NCI-H128 (cell line): Measurements from ENCODE around the gene TEX35.

Experiments
- DNase-seq: peaks from one replicate; lab custom pipeline; 2025; ENCODE audit not compliant: unreplicated experiment; lab: John Stamatoyannopoulos, UW

The TEX35 gene

DNA sequence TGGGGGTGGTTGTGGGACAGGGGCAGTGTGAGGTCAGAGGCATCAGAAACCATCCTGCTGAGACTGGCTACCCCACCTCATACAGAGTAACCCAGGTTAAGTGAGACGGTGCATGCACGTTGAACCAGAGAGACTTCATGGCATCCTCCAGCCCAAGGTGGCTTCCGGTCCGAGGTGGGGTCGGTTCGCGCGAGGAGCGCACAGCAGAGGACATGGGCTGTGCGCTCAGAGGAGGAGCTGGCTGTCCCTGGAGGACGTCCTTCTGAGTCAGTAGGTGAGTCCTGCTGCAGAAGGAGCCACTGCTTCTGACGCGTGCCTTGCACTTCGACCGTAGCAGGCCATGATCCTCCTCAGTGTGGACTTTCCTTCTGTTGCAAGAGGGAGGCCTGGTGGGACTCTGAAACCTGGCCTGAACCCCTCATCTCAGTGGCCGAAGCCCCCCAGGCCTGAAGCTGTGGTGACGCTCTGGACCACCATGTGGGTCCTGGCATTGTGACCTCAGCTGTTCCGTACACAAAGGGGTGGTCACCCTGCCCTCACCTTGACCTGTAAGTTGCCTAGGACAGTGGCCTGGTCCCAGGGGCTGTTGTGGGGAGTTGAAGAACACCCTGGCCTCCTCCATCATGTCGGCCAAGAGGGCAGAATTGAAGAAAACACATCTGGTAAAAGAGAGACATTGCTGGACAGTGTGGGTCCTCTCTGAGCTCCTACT is at the start of gene TEX35:
TEX35 (plus strand) TSS at position 544 of the 712 bp plus-strand sequence; CDS start at position 624, 80 bp downstream.
- DNase-seq: no peak

DNA sequence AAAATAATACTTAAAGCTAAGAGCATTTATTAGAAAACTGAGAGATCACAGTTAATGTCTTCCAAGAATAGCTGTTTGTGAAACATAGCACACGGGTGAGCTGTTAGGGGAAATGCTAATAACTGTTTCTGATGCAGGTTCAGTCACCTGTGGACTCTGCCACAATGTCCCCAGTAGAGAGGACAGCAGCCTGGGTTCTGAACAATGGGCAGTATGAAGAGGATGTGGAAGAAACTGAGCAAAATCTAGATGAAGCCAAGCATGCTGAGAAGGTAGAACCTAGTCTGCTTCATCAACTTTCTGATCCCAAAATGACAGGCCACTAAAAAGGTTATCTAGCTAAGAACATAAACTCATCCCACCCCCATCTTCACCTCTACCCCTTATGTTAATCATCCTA is 48.8 kb upstream of the TEX35 start:
- DNase-seq: no peak

DNA sequence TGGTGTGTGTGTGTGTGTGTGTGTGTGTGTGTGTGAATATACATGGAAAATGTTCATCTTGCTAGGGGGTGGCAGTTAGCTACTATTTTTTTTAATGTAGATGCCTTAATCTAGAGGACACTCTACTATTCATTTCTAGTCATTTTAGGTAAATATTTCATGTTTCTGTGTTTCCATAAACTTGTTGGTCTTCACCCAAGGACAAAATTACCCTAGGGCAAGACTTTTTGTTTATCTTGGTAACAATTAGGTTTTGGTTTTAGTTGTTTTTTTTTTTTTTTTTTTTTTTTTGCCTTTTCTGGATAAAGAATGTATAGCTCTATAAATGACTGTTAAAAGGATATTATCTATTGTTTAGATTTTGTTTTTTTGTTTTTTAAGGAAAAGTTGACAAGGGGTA is 48.3 kb upstream of the TEX35 start:
- no peak for DNase-seq

DNA sequence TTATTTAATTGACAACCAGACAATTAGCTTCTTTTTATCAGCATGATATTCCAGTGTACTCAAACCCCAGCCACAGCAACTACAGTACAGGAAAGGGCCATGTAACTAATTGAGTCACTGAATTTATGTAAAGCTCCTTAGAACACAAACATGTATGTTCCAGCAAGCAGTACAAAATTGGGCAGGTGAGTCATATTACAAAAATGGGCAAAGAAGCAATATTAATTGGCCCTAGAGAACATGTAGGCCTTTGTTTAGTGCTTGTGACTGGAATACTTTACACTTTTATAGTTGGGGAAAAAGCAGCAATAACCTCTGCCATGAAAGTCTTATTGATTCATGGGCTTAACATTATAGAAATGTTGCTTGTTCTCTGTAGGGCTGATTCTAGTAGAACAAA is 47.9 kb upstream of the TEX35 start:
- no peak for DNase-seq

DNA sequence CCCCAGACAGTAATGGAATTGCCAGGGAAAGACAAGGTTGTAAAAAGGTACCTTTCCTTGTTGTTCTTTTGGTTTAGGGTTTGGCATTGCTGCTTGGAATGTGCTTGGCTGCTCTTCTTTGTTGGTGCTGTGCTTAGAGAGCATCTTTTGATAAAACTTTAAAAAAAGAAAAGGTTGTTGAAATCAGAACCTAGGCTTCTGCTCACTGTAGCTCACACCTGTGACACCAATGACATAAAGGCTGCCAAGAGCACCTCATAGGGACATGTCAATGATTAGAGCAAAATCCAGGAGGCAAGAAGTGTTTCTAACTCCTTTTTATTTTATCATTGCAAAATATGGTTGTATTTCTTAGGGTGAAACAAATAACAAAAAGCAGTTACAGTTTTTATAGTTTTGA is 45.1 kb upstream of the TEX35 start:
- no peak for DNase-seq

DNA sequence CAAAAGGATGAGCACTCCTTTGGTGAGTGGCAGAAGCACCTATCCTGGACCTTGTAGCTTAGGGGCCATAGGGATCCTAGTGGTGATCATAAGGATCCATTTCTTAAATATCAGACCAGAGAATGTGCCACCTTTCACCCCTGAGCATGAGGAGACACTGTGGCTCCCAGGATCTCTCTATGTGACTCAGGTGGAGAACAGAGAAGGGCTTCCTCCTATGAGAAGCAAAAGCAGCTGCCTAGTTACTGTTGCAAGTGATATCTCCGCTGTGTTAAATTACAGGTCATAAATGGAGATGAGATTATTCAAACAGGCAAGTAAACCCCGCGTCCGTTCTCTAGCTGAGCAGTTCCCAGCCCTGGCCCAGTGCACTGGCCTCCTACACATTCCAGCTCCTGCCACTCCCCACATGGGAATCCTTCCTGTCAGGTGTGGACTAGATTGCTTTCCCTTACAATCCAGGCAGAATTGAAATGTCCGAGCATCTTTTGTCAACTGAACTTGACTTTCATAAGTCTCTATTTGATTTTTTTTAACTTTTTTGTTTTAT is 42.4 kb upstream of the TEX35 start:
- no peak for DNase-seq

DNA sequence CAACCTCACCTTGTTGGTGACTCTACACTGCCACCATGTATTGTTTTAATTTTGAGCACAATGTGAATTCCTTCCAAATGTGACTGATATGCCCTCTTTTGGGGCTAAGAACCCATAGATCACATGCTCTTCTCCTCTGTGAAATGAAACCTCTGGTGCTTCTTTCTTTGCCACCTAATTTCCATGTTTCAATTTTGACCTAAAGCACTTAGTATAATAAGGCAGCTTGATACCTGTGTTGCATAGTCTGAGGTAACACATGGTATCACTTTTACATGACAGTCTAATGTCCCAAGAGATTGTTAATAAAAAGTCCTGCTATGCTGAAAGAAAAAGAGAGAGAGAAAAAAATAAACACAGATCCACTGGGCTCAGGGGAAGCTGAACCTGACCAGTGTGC is 40.4 kb upstream of the TEX35 start:
- no peak for DNase-seq

DNA sequence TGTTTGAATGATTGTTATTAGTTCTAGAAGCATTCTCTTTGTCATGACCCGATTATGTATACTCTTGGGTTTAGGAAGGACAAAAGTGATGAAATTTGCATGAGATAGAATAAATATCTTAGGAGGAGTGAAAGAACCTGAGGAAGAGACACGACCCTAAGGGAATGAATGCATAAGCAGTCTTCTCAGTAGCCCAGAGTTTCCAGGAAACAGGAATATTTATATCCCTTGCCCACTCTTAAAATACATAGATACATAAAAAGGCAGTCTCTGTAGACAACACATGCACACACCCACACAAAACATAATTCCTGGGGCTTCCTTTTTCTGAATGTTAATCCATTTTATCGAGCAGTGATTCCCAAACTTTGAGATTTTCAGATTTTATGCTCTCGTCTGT is 35.5 kb upstream of the TEX35 start:
- DNase-seq: no peak

DNA sequence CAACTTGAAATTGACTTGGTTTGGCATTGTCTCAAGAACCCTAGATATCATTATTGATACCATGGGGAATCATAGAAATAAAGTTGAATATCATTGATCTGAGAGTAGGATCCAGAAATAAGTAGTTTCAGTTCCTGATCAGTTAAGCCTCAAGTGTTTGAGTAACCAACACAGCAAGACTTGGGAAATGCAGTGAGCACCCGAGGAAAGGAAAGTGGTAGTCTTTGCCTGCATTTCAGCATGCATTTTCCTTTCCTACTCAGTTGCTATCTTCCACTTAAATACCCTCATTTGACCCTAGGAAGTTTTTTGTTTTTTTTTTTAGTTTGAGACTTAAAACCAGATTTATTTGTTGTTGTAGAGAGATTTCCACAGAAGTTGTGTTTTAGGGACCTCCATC is 35.1 kb upstream of the TEX35 start:
- DNase-seq: no peak

DNA sequence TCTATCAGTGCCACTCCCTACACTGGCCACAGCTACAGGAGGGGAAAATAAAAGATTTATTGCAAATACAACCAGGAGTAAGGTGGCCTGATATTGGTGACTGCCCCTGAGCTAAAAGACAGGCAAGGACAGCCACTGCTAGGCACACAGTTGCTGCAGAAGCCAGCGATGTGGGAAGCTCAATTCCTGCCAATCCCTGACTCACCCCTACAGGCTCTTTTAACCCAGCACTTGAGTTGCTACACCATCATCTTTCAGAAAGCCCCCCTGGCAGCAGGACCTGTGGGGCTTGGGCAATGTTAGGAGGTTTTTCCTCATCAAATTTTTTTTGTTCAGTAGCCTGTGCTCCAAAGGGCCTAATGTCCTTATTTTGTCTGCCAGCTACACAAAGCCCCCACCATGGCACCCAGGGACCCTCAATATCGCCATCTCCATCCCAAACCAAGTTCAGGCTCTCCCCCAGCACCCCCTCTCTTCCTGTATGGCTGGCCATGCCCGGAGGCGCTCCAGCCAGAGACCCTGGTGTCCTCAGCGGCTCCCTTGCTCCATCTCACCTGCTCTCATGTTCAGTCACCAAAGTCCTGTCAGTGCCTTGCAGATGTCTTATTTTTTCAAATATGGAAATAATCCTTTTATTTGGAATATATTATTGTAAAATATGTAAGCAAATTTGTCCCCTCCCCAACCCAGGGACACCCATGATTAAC is 29.5 kb upstream of the TEX35 start:
- no peak for DNase-seq

DNA sequence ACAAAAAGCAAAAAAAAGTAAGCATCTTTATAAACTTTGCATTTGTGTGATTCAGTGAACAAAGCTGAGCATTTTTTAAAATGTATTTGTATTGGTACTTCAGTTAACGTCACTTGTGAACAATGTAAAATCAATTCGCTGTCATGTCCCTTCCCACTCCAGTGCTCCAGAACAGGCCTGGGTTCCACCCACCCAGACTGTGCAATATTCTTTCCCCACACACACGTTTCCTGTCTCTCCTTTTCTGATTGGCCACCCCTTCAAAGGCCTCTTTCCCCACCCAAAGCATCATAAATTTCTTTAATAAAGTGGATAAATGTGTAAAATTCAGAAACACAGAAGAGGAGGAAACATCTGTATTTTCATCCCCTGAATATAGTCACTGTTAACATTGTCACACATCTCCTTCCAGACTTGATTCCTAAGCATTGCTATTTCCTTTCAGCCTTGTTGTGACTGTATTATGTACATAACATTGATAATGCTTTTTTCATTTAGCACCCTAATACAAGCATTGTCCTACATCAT is 28.1 kb upstream of the TEX35 start:
- no peak for DNase-seq

DNA sequence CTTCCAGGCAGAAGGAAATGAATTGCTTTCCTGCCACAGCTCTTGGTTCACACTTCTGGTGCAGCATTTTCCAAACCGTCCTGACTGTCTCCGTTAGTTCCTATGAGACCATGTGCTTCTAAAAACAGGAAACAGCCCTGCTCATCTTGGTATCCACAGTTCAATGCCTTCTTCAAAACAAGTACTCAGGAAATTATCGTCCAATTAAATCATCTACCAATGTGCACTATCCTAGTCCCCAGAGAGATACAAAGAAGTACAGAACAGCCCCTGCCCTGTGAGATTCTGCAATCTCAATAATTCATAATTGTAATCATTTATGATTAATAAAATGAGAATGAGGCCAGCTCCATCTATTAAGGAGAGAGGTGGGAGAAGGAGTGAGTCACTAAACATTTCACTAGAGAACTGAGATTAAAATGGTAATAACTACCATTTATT is 27.3 kb upstream of the TEX35 start:
- no peak for DNase-seq

DNA sequence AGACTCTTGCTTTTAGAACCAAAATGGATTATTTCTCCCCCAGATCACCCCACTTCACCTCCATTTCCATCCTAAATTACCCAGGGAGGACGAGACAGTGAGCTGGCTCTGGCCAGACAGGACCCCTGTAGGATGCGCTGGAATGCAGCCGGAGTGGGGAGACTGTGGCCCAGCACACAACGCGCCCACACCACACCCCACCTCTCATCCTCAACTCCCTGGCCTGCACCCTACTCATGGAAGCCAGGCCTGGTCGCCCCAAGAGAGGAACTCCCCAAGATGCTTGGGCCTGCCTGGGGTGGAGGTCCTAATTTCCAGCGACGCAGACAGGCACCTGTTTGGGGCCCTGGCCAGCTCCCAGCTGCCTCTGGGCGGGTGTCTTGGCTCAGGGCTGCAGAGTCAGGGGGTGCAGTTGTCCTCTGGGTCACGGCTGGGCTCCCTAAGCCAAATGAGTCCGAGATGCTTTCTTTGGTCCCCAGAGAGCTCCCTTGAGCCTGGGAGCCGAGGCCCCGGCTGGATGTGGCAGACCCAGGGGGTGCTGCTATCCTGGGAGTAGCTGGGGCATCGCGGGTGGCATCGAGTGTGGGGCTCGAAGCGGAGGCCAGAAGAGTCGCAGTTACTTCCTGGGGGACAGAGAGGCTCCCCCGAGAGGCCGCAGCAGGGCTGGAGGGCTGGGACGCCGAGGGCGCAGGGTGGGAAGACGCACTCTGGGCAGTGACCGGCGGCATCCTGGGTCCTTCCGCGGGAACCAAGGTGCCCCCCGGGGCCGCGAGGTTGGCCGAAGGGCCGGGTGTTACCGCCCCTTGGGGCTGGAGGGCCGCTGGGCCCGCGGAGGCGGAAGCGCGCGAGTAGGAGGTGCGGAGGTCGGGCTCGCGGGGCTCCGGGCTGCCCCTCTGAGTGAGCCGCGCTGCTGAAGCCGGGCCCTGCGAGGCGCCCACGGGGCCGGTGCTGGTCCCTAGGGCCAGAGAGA is 26.5 kb upstream of the TEX35 start:
- no peak for DNase-seq

DNA sequence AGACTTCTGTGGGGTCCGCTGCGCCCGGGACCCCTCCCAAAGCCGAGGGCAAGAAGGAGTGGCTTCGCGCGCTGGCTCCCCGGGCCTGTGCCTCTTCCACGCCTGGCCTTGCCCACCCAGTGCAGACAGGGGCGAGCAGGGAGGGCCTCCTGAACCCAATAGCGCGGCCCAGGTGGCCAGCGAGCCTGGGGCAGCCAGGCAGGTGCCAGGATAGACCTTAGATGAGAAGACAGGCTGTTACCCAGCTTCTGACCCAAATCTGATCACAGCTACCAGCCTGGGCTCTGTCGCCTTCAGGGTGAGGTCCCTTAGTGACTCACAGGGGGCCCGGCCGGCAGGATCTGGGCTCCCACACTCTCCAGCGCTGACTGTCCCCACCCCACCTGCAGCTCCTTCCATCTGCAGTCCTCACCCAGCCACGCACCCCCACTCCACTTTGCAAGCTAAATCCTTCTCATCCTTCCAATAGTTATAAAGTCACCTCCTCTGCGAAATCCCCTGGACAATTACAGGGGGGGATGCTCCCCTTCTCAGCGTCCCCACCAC is 25.8 kb upstream of the TEX35 start:
- no peak for DNase-seq

DNA sequence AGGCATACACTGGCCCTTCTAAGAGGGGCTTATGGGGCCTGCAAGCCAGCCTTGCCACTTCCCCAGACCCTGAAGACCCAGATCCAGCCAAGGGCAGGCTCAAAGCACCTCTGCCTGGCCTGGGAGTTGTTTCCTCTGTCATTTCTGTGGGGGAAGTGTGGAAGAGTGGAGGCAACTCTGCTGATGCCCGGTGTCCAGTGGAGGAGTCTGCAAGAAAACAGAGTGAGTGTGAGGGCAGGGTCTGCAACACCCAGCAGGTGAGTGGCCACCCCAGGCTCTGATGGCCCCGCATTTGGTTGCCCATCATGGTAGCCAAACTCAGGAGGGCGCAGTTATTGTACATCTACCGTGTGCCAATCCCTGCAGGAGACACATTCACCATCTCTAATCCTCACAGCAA is 24.5 kb upstream of the TEX35 start:
- no peak for DNase-seq

DNA sequence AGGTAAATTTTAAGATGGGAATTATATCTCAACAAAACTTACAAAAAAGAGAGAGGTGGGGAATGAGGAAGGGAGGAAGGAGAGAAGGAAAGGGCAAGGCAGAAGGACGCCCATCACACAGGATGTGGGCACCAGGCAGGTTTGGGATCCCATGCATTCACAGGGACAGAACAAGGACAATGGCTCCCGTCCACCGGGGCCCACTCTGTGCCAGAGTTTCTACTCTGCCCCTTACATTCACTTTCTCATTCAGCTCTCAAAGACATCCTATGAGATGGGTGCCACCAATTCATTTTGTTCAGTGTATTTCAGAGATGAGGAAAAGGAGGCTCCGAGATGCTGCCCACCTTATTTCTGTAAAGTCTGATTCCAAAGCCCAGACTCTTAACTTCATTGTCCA is 23.5 kb upstream of the TEX35 start:
- DNase-seq: no peak

DNA sequence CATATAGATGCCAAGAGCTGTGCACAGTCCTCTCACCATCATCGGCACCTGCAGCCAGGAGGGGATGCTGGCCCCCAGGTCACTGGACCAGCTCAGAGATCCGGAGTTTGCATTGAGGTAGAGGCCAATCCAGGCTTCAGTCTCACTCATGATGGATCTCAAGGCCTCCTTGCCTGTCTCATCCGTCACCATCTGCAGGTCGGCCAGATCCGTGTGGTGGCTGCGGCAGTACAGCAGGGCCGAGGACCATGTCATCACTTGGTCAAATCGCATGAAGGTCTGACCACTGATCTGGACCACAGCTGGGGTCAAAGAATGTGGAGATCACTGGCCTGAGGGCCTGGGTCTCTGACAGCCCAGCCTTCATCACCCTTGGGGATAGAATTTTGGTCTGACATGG is 22.8 kb upstream of the TEX35 start:
- DNase-seq: no peak

DNA sequence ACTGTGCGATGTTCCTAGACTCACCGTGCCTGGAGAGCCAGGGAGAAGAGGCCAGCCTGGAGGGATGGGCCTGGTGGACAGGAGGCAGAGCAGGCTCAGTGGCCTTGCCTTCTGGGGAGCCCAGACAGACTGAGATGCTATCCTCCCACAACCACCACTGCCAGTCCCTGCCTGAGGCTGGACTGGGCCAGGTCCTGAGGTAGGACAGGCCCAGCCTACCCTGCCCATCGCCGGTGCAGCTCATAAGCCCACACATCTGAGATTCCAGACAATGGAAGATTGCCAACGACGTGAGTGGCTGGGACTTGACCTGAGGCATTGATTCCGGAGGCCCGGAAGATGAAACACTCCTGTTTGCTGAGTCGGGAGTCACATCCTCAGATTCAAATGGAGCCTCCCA is 21.9 kb upstream of the TEX35 start:
- DNase-seq: no peak

DNA sequence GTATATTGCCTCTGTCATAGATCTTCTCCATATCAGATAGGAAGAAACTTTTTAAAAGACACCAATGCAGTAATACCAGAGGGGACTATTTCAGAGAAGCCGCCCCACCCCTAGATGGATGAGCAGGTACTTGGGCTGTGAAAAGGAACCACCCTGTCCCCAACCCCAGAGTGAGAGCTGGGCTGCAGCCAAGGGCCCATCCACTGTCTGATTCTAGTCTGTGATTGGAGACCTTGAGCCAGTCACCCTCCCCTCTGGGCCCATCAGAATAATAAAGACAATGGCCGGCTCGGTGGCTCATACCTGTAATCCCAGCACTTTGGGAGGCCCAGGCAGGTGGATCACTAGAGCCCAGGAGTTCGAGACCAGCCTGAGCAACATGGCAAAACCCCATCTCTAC is 21.2 kb upstream of the TEX35 start:
- DNase-seq: no peak

DNA sequence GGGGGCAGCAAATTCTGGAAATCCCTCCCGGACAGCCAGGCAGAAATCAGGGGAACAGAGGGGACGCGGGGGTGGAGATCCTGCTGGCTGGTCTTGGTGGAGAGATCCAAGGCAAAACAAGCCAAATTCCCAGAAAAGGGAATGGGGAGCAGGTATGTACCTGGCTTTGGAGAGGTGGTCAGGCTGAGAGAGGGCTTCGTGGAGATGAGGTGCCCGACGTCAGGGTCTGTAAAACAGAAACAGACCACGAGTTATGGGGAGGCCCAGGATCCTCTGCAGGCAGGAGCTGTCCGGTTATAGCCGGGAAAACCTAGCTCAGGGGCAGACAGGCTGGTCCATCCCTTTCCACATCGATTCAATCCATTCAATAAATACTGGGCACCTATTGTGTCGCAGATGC is 20.6 kb upstream of the TEX35 start:
- no peak for DNase-seq

DNA sequence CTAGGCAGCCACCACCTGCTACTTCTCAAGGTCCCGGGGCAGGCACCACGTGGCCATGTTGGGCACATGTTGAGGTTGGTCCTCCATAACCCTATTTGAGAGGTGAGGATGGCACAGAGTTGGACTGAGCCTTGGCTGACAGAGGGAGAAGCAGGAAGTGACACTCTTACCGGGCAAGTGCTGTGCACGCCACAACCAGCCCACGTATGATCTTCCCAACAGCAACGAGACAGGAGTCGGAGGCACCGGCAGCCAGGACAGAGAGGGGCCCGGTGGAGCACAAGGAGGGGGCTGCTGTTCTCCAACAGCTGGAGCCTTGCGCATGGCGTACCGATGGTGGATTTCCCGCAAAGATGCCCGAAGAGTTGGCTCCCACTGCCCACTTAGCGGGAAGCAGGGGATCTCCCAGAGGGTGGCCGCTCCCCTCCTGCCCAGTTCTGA is 19.6 kb upstream of the TEX35 start:
- DNase-seq: no peak
